ENCODE data around the gene TSC22D4.

Gene TSC22D4

DNA sequence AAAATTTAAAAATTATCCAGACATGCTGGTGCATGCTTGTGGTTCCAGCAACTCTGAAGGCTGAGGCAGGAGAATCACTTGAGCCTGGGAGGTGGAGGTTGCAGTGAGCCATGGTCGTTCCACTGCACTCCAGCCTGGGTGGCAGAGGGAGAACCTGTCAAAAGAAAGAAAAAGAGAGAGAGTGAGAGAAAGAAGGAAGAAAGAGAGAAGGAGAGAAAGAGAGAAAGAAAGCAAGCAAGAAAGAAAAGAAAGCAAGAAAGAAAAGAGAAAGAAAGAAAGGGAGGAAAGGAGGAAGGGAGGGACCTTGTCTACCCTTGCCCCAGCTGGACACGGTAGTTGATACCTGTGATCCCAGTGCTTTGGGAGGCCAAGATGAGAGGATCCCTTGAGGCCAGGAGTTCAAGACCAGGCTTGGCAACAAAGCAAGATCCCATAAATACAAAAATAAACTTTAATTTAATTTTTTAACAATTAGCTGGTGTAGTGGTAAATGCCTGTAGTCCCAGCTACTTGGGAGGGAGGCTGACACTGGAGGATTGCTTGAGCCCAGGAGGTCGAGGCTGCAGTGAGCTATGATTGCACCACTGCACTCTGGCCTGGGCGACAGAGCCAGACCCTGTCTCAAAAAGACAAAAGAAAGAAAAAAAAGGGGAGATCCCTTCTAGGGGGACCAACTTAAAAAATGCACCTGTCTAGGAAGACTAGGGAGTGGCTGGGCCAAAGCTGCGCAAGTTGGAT, 13.9 kb upstream of the TSC22D4 start:
- no peak for DNase-seq

- DNase-seq = no peak
Observed at GRCh38 chr7:100491192-100491578, 12.2 kb upstream of the TSC22D4 start.

- DNase-seq = no peak
Observed at GRCh38 chr7:100490483-100491191, 11.6 kb upstream of the TSC22D4 start.

GRCh38 chr7:100489824-100490223, 10.8 kb upstream of the TSC22D4 start:
- peak; percentile 96 for DNase-seq

DNA sequence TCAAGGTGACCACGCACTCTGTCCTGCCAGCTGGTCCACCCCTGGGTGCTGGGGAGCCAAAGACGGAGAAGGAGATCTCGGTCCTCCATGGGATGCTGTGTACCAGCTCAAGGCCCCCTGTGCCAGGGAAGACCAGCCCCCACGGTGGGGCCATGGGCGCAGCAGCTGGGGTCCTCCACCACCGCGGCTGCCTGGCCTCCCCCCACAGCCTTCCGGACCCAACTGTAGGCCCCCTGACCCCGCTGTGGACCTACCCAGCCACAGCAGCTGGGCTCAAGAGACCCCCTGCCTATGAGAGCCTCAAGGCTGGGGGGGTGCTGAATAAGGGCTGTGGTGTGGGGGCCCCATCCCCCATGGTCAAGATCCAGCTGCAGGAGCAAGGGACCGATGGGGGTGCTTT, 10.1 kb upstream of the TSC22D4 start:
- no peak for DNase-seq

DNA sequence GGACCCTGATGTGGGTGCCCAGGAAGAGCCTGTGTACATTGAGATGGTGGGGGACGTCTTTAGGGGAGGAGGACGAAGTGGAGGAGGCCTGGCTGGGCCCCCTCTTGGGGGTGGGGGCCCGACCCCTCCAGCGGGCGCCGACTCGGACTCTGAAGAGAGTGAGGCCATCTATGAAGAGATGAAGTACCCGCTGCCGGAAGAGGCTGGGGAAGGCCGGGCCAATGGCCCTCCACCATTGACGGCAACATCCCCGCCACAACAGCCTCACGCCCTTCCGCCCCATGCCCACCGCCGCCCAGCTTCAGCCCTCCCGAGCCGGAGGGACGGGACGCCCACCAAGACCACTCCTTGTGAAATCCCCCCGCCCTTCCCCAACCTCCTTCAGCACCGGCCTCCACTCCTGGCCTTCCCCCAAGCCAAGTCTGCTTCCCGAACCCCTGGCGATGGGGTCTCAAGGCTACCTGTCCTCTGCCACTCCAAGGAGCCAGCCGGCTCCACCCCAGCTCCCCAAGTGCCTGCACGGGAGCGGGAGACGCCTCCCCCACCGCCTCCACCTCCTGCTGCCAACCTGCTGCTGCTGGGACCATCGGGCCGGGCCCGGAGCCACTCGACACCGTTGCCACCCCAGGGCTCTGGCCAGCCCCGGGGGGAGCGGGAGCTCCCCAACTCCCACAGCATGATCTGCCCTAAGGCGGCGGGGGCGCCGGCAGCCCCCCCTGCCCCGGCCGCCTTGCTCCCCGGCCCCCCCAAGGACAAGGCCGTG, 9.5 kb upstream of the TSC22D4 start:
- no peak for DNase-seq

GRCh38 chr7:100486753-100487446, 7.9 kb upstream of the TSC22D4 start:
- DNase-seq = no peak

DNA sequence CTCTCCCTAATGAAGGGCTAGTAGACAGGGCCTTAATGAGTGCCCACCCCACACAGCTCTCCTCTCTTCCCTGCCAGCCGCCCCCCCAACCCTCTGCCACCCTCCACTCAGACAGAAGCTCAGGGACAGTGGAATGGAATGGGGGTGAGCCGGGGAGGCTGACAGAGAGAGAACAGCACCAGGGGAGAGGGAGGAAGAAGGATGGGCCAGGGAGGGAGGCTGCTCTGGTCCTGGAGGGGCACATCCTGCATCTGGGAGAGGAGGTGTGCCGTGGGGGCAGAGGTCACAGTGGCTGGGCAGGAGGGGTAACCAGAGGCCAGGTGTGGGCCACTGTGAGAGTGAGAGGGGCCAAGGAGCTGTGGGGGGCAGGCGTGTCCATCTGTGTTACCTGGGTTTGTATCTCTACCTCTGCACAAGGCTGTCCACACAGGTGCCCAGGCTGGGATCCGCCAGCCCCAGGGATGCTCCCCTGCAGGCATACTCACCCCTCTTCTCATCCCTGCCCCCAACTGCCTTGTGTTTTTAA, 7.2 kb upstream of the TSC22D4 start:
- DNase-seq = no peak

DNA sequence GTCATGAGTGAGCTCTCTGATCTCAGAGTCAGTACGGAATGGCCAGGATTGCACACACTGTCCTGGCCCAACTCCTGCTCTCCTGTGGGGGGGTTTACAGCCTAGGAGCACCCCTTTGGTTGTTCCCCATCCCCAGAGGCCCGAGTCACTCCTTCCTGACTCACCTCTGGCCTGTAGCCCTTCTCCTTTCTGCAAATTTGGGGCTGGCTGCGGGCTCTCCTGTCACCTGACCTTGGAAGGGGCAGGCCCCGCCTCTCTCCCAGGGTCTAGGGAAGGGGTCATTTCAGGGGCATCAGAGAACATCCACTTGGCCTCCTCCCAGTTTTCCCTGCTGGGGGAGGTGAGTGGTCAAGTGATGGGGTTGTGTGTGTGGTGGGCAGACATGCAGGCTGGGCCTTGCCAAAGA, 6.5 kb upstream of the TSC22D4 start:
- DNase-seq = no peak

GRCh38 chr7:100484673-100485045, 5.6 kb upstream of the TSC22D4 start:
- no peak for DNase-seq

DNA sequence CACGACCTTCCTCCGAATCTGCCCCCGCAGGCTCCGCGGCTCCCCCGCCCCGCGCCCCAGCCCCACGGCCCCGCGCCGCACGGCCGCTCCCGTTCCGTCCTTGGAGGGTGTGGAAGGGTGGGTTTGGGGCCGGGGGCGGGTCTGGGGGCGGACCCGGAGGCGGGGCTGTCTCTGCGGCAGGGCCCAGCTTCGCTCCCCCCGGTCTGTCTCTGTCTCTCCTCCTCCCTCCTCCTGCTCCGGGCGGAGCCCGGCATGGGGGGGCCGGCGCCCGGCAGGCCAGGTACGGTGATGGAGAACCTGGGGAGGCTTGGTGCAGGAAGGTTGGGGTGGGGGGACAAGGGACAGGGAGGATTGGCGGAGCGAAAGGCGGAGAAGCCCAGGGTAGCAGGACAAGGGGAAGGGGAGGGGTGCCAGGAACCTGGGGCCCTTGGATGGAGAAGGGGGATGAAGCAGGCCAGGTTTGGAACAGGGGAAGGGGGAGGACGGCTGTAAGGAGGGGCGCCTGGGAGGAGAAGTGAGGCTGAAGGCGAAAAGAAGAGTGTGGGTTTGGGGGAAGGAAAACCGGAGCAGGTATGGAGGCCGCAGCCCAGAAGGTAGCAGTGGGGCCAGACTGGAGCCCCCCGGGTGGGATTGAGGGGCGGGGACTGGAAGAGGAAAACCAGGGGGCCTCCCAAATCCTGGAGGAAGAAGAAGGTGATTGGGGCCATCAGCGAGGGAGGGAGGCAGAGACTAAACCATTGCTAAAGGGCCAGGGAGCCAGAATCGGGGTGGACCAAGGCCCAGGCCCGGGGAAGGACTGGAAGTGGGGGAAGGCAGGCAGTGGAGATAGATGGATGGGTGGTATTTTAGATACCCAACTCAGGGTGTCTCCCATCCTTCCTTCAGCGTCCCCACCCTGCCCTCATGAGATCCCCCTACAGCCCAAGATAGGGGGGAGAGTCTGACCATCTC, 5.0 kb upstream of the TSC22D4 start, which contains the start of gene NYAP1:
TSS of gene NYAP1 (plus strand) at position 206 of the 951 bp plus-strand sequence. CDS start 1,385 bp downstream, outside the sequence.
- peak; percentile 48 for DNase-seq

DNA sequence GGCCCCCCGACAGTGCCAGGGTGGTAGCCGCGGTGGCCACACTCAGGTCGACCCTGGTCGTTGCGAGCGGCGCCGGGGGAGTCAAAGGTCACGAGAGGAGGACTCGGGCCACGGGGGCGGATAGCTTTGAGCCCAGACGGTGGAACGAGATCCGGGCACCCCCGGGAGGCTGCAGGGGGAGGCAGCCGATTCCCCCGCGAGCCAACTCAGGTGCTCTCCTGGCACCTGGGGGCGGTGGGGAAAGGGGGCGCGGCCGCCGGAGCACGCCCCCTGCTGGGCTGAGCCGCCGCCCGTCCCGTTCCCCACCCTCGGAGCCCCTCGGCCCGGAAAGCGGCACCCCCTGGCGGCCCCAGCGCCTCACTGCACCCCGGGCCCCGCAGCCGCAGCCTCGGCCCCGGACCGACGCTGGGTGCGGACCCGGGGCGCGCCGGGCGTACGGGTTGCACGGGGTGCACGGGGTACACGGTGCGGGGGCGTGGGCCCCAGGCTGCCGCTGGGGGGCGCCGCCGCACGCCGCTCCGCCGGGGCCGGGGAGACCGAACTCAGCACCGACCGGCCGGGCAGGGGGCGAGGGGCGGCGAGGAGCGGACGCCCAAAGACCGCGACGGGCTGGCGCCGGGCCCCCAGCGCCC, 4.2 kb upstream of the TSC22D4 start:
- peak; percentile 37 for DNase-seq

DNA sequence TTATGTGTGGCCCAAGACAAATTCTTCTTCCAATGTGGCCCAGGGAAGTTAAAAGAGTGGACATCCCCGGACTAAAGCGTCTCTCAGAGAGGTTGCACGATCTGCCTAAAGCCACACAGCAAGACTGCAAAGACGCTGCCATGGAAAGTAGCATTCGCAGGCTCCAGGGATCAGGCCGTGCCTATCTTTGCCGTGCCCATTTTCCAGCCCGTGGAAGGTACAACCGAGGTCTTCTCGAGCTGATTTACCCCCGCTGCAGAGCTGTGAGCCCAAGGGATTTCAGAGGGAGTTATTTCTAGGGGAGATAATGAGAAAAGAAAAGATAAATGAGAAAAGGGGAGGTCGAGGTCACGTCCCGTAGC, 3.7 kb upstream of the TSC22D4 start:
- no peak for DNase-seq

DNA sequence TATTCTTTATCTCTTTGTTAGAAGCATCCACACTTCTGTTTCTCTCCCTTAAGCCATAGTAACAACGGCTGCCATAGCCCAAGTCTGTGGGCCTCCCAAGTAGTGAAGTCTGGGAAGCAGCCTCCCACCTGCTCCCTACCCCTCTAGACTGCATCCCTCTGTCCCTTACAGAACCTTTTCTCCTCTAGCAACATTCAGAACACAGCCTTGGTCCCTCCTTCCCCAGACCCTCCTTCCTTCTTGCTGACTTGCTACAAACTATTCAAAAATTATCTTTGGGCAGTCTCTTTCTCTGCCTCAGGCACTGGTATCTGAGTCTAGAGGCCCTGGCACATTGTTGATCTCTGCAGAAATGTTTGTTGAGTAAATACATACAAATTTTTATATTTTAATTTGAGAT, 2.5 kb upstream of the TSC22D4 start:
- no peak for DNase-seq

GRCh38 chr7:100477871-100478267, 1.1 kb downstream of the TSC22D4 start:
- no peak for DNase-seq

- DNase-seq = no peak
Observed at GRCh38 chr7:100476903-100477870, 1.8 kb downstream of the TSC22D4 start.

DNA sequence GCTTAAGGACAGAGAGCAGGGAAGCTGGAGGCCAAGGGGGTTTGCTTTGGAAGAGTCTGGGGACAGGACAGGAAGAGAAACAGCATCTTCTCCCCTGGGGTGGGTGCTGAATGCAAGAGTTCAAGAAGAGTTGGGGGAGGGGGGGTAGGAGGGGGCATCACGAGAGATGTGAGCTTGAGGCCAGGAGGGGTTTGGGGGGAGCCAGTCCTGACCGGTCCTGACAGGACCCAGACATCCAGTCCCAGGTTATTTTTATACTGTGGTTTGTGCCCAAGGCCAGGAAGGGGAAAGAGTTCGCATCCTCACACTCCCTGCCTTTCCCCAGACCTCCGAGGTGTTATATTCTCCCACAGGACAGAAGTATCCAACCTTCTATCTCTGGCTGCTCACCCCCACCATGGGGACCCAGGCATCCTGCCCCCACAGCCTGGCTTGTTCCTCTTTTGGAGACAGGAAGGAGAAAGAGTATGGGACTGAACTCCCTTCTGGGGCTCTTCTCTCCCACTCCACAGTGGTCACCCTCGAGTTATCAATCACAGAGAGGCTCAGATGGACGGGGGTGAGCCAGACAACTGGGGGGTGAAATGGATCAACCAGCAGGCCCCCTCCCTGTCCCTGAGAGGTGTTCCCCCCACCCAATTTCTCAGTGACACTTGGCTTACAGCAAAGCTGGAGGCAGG, 2.8 kb downstream of the TSC22D4 start:
- no peak for DNase-seq

GRCh38 chr7:100475549-100475948, 3.5 kb downstream of the TSC22D4 start:
- DNase-seq = no peak

DNA sequence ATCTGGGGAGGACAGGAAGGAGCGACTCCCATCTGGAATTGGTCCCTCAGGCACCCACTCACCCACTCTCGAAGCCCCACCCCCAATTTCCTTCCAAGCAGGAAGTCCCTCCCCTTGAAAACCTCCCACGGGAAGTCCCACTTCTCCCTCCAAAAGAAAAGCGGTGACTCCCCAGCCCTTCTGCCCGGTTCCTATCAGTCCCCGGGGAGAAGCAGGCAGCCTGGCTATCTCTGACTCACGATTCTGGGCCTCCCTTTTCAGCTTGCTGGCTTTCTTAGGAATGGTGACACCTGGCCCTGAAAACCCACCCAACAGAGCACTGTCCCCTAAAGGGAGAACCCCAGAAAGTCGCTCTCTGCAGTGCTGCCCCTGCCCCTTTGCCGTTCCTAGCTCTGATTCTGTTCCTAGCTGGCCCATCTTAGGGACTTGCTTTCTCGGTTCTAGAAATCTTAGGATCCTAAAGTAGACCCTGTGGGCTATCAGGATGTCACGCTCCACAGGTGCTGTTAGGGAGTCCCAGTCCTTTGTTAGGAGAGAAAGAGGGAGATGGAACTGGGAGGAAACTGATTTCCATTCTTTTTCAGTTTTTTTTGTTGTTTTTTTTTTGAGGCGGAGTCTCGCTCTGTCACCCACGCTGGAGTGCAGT, 6.0 kb downstream of the TSC22D4 start:
- DNase-seq = no peak

All from NCI-H774 (cell line).